GM23338 (cell line): ENCODE results near the gene MANEA. TPM values are rescaled to one million over a fixed set of nuclear protein-coding genes. Genes with fewer than 3 reads are reported as not detected.

ENCODE experiments used
- ATAC-seq: fragments of 200-7000 bp; cut with Tn5 transposase; 3 replicates; pipeline ENCODE4 v1.9.1; 2020
- DNase-seq: peaks from one replicate; pipeline ENCODE4 v3.0.0-alpha.2; 2015; ENCODE audit warnings: low spot score
- H2AFZ ChIP-seq: fragments of 200-600 bp; sonication (generic); 2 replicates; pipeline ENCODE4 v1.8.0; 2016; ENCODE audit warnings: antibody characterized with exemption, mild to moderate bottlenecking, moderate library complexity
- H3F3A ChIP-seq: fragments of 200-600 bp; sonication (generic); replicated peaks from 2 replicates; pipeline ENCODE4 v1.8.0; 2017; ENCODE audit warnings: antibody characterized with exemption, mixed run types, low read depth
- H3K27ac ChIP-seq: fragments of 200-600 bp; sonication (generic); 2 replicates; pipeline ENCODE4 v1.6.1; 2016; ENCODE audit warnings: low read depth
- H3K27me3 ChIP-seq: fragments of 200-600 bp; sonication (generic); 2 replicates; pipeline ENCODE4 v1.8.0; 2016; ENCODE audit warnings: mild to moderate bottlenecking, mixed run types, moderate library complexity; ENCODE audit not compliant: insufficient read depth
- H3K36me3 ChIP-seq: fragments of 200-600 bp; sonication (generic); 2 replicates; pipeline ENCODE4 v1.8.0; 2016; ENCODE audit warnings: mild to moderate bottlenecking; ENCODE audit not compliant: insufficient read depth
- H3K4me1 ChIP-seq: fragments of 200-600 bp; sonication (generic); 2 replicates; pipeline ENCODE4 v1.8.0; 2016; ENCODE audit warnings: mild to moderate bottlenecking, moderate library complexity; ENCODE audit not compliant: insufficient read depth
- H3K4me2 ChIP-seq: fragments of 200-600 bp; sonication (generic); 2 replicates; pipeline ENCODE4 v1.7.1; 2017; ENCODE audit warnings: mixed run types
- H3K4me3 ChIP-seq: fragments of 200-600 bp; sonication (generic); 2 replicates; pipeline ENCODE4 v1.6.1; 2016; ENCODE audit warnings: mixed run types
- H3K79me2 ChIP-seq: fragments of 200-600 bp; sonication (generic); replicated peaks from 2 replicates; pipeline ENCODE4 v1.8.0; 2017; ENCODE audit warnings: mild to moderate bottlenecking; ENCODE audit not compliant: insufficient read depth
- H3K9me2 ChIP-seq: fragments of 200-600 bp; sonication (generic); 2 replicates; pipeline ENCODE4 v1.8.0; 2017; ENCODE audit not compliant: insufficient read depth
- H4K20me1 ChIP-seq: fragments of 200-600 bp; sonication (generic); replicated peaks from 2 replicates; pipeline ENCODE4 v1.8.0; 2017; ENCODE audit warnings: mild to moderate bottlenecking; ENCODE audit not compliant: insufficient read depth
- H3K27ac Mint-ChIP-seq: 2 replicates; pipeline ENCODE4 v1.8.0; 2020; ENCODE audit warnings: inconsistent platforms, mild to moderate bottlenecking, moderate library complexity, mixed read lengths
- H3K27me3 Mint-ChIP-seq: 3 replicates; pipeline ENCODE4 v1.8.0; 2022; ENCODE audit warnings: low read depth, mild to moderate bottlenecking, moderate library complexity, mixed read lengths, inconsistent platforms; ENCODE audit not compliant: insufficient read depth, poor library complexity
- H3K36me3 Mint-ChIP-seq: 3 replicates; pipeline ENCODE4 v1.8.0; 2021; ENCODE audit warnings: low read depth, mild to moderate bottlenecking, inconsistent platforms, moderate library complexity, mixed read lengths
- H3K4me1 Mint-ChIP-seq: 3 replicates; pipeline ENCODE4 v1.8.0; 2020; ENCODE audit warnings: mild to moderate bottlenecking, inconsistent platforms, mixed read lengths
- H3K4me3 Mint-ChIP-seq: 3 replicates; pipeline ENCODE4 v1.8.0; 2021; ENCODE audit warnings: moderate library complexity, mild to moderate bottlenecking, inconsistent platforms, mixed read lengths
- H3K9me3 Mint-ChIP-seq: 3 replicates; pipeline ENCODE4 v1.8.0; 2020; ENCODE audit warnings: moderate library complexity, mild to moderate bottlenecking, inconsistent platforms, mixed read lengths
- CREB1 ChIP-seq: fragments of 250-450 bp; sonication (Bioruptor Pico); IDR thresholded peaks from 2 replicates; pipeline ENCODE4 v1.5.0; 2020; ENCODE audit warnings: low read depth, mild to moderate bottlenecking, moderate library complexity
- CTCF ChIP-seq, 2 experiments: fragments of 200-600 bp in 1 of 2; sonication (generic) in 1 of 2; conservative IDR thresholded peaks; 2 replicates each; pipeline versions ENCODE4 v1.5.1 to v1.6.1; 2016 to 2017; ENCODE audit warnings: antibody characterized with exemption in 2 of 2, low read depth in 2 of 2, mild to moderate bottlenecking in 2 of 2, moderate library complexity in 1 of 2
- EZH2 ChIP-seq: fragments of 200-600 bp; sonication (generic); IDR thresholded peaks from one replicate; pipeline ENCODE4 v1.8.0; 2017; ENCODE audit warnings: antibody characterized with exemption, mild to moderate bottlenecking, low read depth; ENCODE audit not compliant: unreplicated experiment
- EZH2phosphoT487 ChIP-seq: fragments of 200-600 bp; sonication (generic); IDR thresholded peaks from one replicate; pipeline ENCODE4 v1.8.1; 2018; ENCODE audit warnings: antibody characterized with exemption; ENCODE audit not compliant: unreplicated experiment
- JUNB ChIP-seq: IDR thresholded peaks from one replicate; pipeline ENCODE4 v1.6.1; 2016; ENCODE audit warnings: antibody characterized with exemption; ENCODE audit not compliant: unreplicated experiment
- NANOG ChIP-seq: IDR thresholded peaks from 2 replicates; pipeline ENCODE4 v1.6.1; 2016; ENCODE audit warnings: antibody characterized with exemption, borderline replicate concordance
- POLR2AphosphoS5 ChIP-seq: IDR thresholded peaks from 2 replicates; pipeline ENCODE4 v1.6.1; 2016; ENCODE audit warnings: antibody characterized with exemption, low read depth
- REST ChIP-seq: IDR thresholded peaks from one replicate; pipeline ENCODE4 v1.6.1; 2018; ENCODE audit warnings: antibody characterized with exemption; ENCODE audit not compliant: unreplicated experiment
- STAT1 ChIP-seq: IDR thresholded peaks from one replicate; pipeline ENCODE4 v1.6.1; 2016; ENCODE audit warnings: antibody characterized with exemption; ENCODE audit not compliant: unreplicated experiment
- ZNF114 ChIP-seq: fragments of 250-450 bp; sonication (Bioruptor Pico); IDR thresholded peaks from 2 replicates; pipeline ENCODE4 v1.5.0; 2020; ENCODE audit warnings: mild to moderate bottlenecking, moderate library complexity
- ZNF331 ChIP-seq: fragments of 250-450 bp; sonication (Bioruptor Pico); IDR thresholded peaks from 2 replicates; pipeline ENCODE4 v1.5.0; 2020; ENCODE audit warnings: low read depth, mild to moderate bottlenecking, moderate library complexity
- ZNF462 ChIP-seq: fragments of 250-450 bp; sonication (Bioruptor Pico); IDR thresholded peaks from 2 replicates; pipeline ENCODE4 v1.5.0; 2020; ENCODE audit warnings: mild to moderate bottlenecking, moderate library complexity
- polyA plus RNA-seq: library from polyadenylated mRNA; unstranded; fragments of >200 nt; fragmentation: Nextera tagmentation; extraction: Ambion mirVana; gene quantifications from 2 replicates; pipeline ENCODE4 v1.2.1, GENCODE V29; 2016
- total RNA-seq: library from RNA; depleted of rRNA; stranded (reverse); fragments of >200 nt; shearing (Covaris generic); gene quantifications from 2 replicates; pipeline ENCODE4 v1.2.3, GENCODE V29; 2014
- TF ChIP-seq, protein P1 (sequence below): IDR thresholded peaks from 2 replicates; pipeline ENCODE4 v1.6.1; 2016; ENCODE audit warnings: antibody characterized with exemption

Gene MANEA
- total and polyA plus RNA-seq, 2 experiments from 2014 or later, result 4.8 to 9.8 TPM

- ATAC-seq (no peak; the same call in 2 of the 3 replicates), DNase-seq (no peak)
- Mint-ChIP-seq H3K4me3 (no peak overlapping the region), H3K9me3 (no peaks in the 10 kb centered on the region), H3K36me3 (no peaks in the 10 kb centered on the region), H3K4me1 (peaks cover 29% of the 10 kb centered on the region), H3K27me3 (no peaks in the 10 kb centered on the region), H3K27ac (no peak overlapping the region)
- Histone ChIP-seq H3K9me2 (no peaks in the 10 kb centered on the region), H3K4me2 (no peak overlapping the region), H3K4me1 (peaks cover 9% of the 10 kb centered on the region), H3K79me2 (peaks cover 13% of the 10 kb centered on the region; the same call in 1 of the 2 replicates), H3K36me3 (no peaks in the 10 kb centered on the region), H3K27me3 (no peaks in the 10 kb centered on the region), H2AFZ (no peak overlapping the region), H4K20me1 (no peaks in the 10 kb centered on the region), H3K27ac (no peak overlapping the region), H3F3A (0 out of 2 replicates have a peak, but pooled peaks cover 3% of the 10 kb centered on the region), H3K4me3 (no peak overlapping the region)
- TF ChIP-seq ZNF114 (CRISPR knock-in tag), result no peak
- TF ChIP-seq STAT1, result no peak
- TF ChIP-seq EZH2, result no peak
- TF ChIP-seq, protein P1, sequence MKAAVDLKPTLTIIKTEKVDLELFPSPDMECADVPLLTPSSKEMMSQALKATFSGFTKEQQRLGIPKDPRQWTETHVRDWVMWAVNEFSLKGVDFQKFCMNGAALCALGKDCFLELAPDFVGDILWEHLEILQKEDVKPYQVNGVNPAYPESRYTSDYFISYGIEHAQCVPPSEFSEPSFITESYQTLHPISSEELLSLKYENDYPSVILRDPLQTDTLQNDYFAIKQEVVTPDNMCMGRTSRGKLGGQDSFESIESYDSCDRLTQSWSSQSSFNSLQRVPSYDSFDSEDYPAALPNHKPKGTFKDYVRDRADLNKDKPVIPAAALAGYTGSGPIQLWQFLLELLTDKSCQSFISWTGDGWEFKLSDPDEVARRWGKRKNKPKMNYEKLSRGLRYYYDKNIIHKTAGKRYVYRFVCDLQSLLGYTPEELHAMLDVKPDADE, result no peak
- TF ChIP-seq ZNF462 (CRISPR knock-in tag), result no peak
- TF ChIP-seq NANOG, result no peak
- TF ChIP-seq JUNB, result no peak
- no peak for TF ChIP-seq EZH2phosphoT487
- no peak for TF ChIP-seq CREB1
- no peak for TF ChIP-seq POLR2AphosphoS5
- no peak for TF ChIP-seq CTCF (conservative IDR thresholded peaks at IDR 0.05; ENCODE audit: low read depth in 2 of 2)
- no peak for TF ChIP-seq REST
- TF ChIP-seq ZNF331 (CRISPR knock-in tag), result no peak
Observed at GRCh38 chr6:95572098-95572497, 5.2 kb upstream of the MANEA start.
